ENCODE measurements around the gene SPDYE2. TPM values are rescaled to one million over a fixed set of nuclear protein-coding genes. Genes with fewer than 3 reads are reported as not detected.
A peak's percentile ranks its signal among the peaks of the same experiment; 100 is the strongest.
"Not testable (repeated sequence)": the region's sequence is repeated elsewhere in the genome, so short reads cannot be mapped to it uniquely, and the experiment has no call there.

Gene SPDYE2
- total RNA-seq: not detected

GRCh38 chr7:102550808-102551422, at the start of gene SPDYE2:
Gene SPDYE2 (plus strand): TSS chr7:102551226. CDS start chr7:102553256, 2,030 bp downstream.
- H3K36me3 ChIP-seq; H3K9me3 ChIP-seq; H3K4me1 ChIP-seq; H3K27ac ChIP-seq; DNase-seq (ENCODE audit: low spot score in 2 of 2); H3K27me3 ChIP-seq; intact Hi-C loops (cut with DNase I; ENCODE audit: low total_unique reads); H3K4me3 ChIP-seq: not testable (repeated sequence)

GRCh38 chr7:102503141-102503540, 47.9 kb upstream of the SPDYE2 start:
- intact Hi-C loops (cut with DNase I; ENCODE audit: low total_unique reads); DNase-seq (ENCODE audit: low spot score in 2 of 2); H3K27me3 ChIP-seq: not testable (repeated sequence)

GRCh38 chr7:102505298-102506185, 45.5 kb upstream of the SPDYE2 start:
- H3K9me3 ChIP-seq; H3K4me3 ChIP-seq; H3K27ac ChIP-seq; intact Hi-C loops (cut with DNase I; ENCODE audit: low total_unique reads); H3K36me3 ChIP-seq; DNase-seq (ENCODE audit: low spot score in 2 of 2); H3K27me3 ChIP-seq; H3K4me1 ChIP-seq: not testable (repeated sequence)

More at GRCh38 chr7:102503141-102503540, 47.9 kb upstream of the SPDYE2 start:
- H3K9me3 ChIP-seq, H3K27ac ChIP-seq, H3K4me1 ChIP-seq, H3K4me3 ChIP-seq, H3K36me3 ChIP-seq: not testable (repeated sequence)

GRCh38 chr7:102507410-102508088, 43.5 kb upstream of the SPDYE2 start:
- H3K27me3 ChIP-seq; H3K4me1 ChIP-seq; H3K9me3 ChIP-seq; H3K4me3 ChIP-seq; H3K36me3 ChIP-seq; H3K27ac ChIP-seq; intact Hi-C loops (cut with DNase I; ENCODE audit: low total_unique reads): not testable (repeated sequence)
- peak in 1 of 2 donors; percentile 16 for DNase-seq (ENCODE audit: low spot score in 2 of 2)

- H3K4me3 ChIP-seq; H3K4me1 ChIP-seq; H3K9me3 ChIP-seq; H3K27me3 ChIP-seq; H3K36me3 ChIP-seq; intact Hi-C loops (cut with DNase I; ENCODE audit: low total_unique reads); H3K27ac ChIP-seq; DNase-seq (ENCODE audit: low spot score in 2 of 2): not testable (repeated sequence)
Observed at GRCh38 chr7:102510575-102510974, 40.5 kb upstream of the SPDYE2 start.

GRCh38 chr7:102511860-102512522, 39.0 kb upstream of the SPDYE2 start:
- intact Hi-C loops (cut with DNase I; ENCODE audit: low total_unique reads); H3K27ac ChIP-seq; H3K4me1 ChIP-seq; H3K36me3 ChIP-seq; DNase-seq (ENCODE audit: low spot score in 2 of 2); H3K27me3 ChIP-seq; H3K9me3 ChIP-seq; H3K4me3 ChIP-seq: not testable (repeated sequence)

GRCh38 chr7:102512642-102513221, 38.3 kb upstream of the SPDYE2 start:
- intact Hi-C loops (cut with DNase I; ENCODE audit: low total_unique reads); H3K9me3 ChIP-seq; H3K4me1 ChIP-seq; H3K27me3 ChIP-seq; H3K36me3 ChIP-seq: not testable (repeated sequence)
- peak in 1 of 2 donors; percentile 44 for DNase-seq (ENCODE audit: low spot score in 2 of 2)
- Histone ChIP-seq H3K4me3 (peak overlapping the region in 2 of 3 donors; percentile 24 to 39), H3K27ac (peak overlapping the region; percentile 61 to 83)

- intact Hi-C loops (cut with DNase I; ENCODE audit: low total_unique reads); H3K9me3 ChIP-seq; H3K27ac ChIP-seq; H3K4me3 ChIP-seq; H3K4me1 ChIP-seq; H3K36me3 ChIP-seq; H3K27me3 ChIP-seq; DNase-seq (ENCODE audit: low spot score in 2 of 2): not testable (repeated sequence)
Observed at GRCh38 chr7:102514881-102515721, 35.9 kb upstream of the SPDYE2 start.

- H3K27ac ChIP-seq; intact Hi-C loops (cut with DNase I; ENCODE audit: low total_unique reads); H3K4me1 ChIP-seq; H3K4me3 ChIP-seq; H3K27me3 ChIP-seq; H3K36me3 ChIP-seq; H3K9me3 ChIP-seq; DNase-seq (ENCODE audit: low spot score in 2 of 2): not testable (repeated sequence)
Observed at GRCh38 chr7:102515889-102516288, 35.1 kb upstream of the SPDYE2 start.

- DNase-seq (ENCODE audit: low spot score in 2 of 2); H3K9me3 ChIP-seq; intact Hi-C loops (cut with DNase I; ENCODE audit: low total_unique reads); H3K4me1 ChIP-seq; H3K4me3 ChIP-seq; H3K27ac ChIP-seq; H3K27me3 ChIP-seq; H3K36me3 ChIP-seq: not testable (repeated sequence)
Observed at GRCh38 chr7:102516951-102517350, 34.1 kb upstream of the SPDYE2 start.

GRCh38 chr7:102517550-102518147, 33.4 kb upstream of the SPDYE2 start, which contains the start of gene RASA4B:
Gene RASA4B (minus strand): TSS chr7:102517777. CDS start chr7:102517710, 67 bp downstream.
- intact Hi-C loops (cut with DNase I; ENCODE audit: low total_unique reads); H3K4me1 ChIP-seq; H3K27ac ChIP-seq; H3K9me3 ChIP-seq; H3K36me3 ChIP-seq; DNase-seq (ENCODE audit: low spot score in 2 of 2); H3K27me3 ChIP-seq: not testable (repeated sequence)
- H3K4me3 ChIP-seq: peak within 1 kb of the TSS in 2 of 3 donors; percentile 37 to 55
